ENCODE measurements around the gene HACL1. TPM values are rescaled to one million over a fixed set of nuclear protein-coding genes. Genes with fewer than 3 reads are reported as not detected.
"Not testable (repeated sequence)": the region's sequence is repeated elsewhere in the genome, so short reads cannot be mapped to it uniquely, and the experiment has no call there.

Gene HACL1
- total RNA-seq, 1 donor from 2014 or later: 19.3 TPM

GRCh38 chr3:15635121-15635661, 33.8 kb upstream of the HACL1 start:
- H3K9me3 Mint-ChIP-seq: no peaks in the 10 kb centered on the region
- intact Hi-C loops (cut with micrococcal nuclease): loop anchor here (5.0 to 10.0 kb wide), 3 partner anchors 33 to 610 kb away; partner anchors contain the start of genes BTD and HACL1
- H3K4me3 Mint-ChIP-seq: no peak overlapping the region
- no peak overlapping the region for H3K27ac Mint-ChIP-seq
- H3K36me3 Mint-ChIP-seq (ENCODE audit: low read depth): no peaks in the 10 kb centered on the region
- H3K27me3 Mint-ChIP-seq: no peaks in the 10 kb centered on the region
- peaks cover 48% of the 10 kb centered on the region for H3K4me1 Mint-ChIP-seq
- DNase-seq: no peak

- DNase-seq: no peak
- intact Hi-C loops (cut with micrococcal nuclease): loop anchor here (5.0 to 10.0 kb wide), 3 partner anchors 32 to 610 kb away; partner anchors contain the start of genes BTD and HACL1
- H3K27ac Mint-ChIP-seq: no peak overlapping the region
- H3K9me3 Mint-ChIP-seq: no peaks in the 10 kb centered on the region
- peaks cover 52% of the 10 kb centered on the region for H3K4me1 Mint-ChIP-seq
- no peaks in the 10 kb centered on the region for H3K36me3 Mint-ChIP-seq (ENCODE audit: low read depth)
- H3K4me3 Mint-ChIP-seq: no peak overlapping the region
- no peaks in the 10 kb centered on the region for H3K27me3 Mint-ChIP-seq
Observed at GRCh38 chr3:15634671-15635070, 33.3 kb upstream of the HACL1 start.

GRCh38 chr3:15633766-15634598, 32.6 kb upstream of the HACL1 start:
- H3K9me3 Mint-ChIP-seq: no peaks in the 10 kb centered on the region
- H3K4me1 Mint-ChIP-seq: peaks cover 55% of the 10 kb centered on the region
- H3K36me3 Mint-ChIP-seq (ENCODE audit: low read depth): no peaks in the 10 kb centered on the region
- no peak overlapping the region for H3K27ac Mint-ChIP-seq
- intact Hi-C loops (cut with micrococcal nuclease): loop anchor here (10.0 kb wide), 1 partner anchor 611 kb away; no protein-coding TSS in a partner anchor
- H3K27me3 Mint-ChIP-seq: no peaks in the 10 kb centered on the region
- no peak for DNase-seq
- no peak overlapping the region for H3K4me3 Mint-ChIP-seq

GRCh38 chr3:15633159-15633558, 31.8 kb upstream of the HACL1 start:
- no peak for DNase-seq
- Mint-ChIP-seq H3K4me1 (peaks cover 48% of the 10 kb centered on the region), H3K36me3 (ENCODE audit: low read depth) (no peaks in the 10 kb centered on the region), H3K4me3 (no peak overlapping the region), H3K9me3 (no peaks in the 10 kb centered on the region), H3K27ac (no peak overlapping the region), H3K27me3 (no peaks in the 10 kb centered on the region)
- intact Hi-C loops (cut with micrococcal nuclease): loop anchor here (10.0 kb wide), 1 partner anchor 612 kb away; no protein-coding TSS in a partner anchor

GRCh38 chr3:15632212-15632580, 30.8 kb upstream of the HACL1 start:
- H3K27me3 Mint-ChIP-seq: no peaks in the 10 kb centered on the region
- no peaks in the 10 kb centered on the region for H3K9me3 Mint-ChIP-seq
- H3K27ac Mint-ChIP-seq: no peak overlapping the region
- H3K36me3 Mint-ChIP-seq (ENCODE audit: low read depth): no peaks in the 10 kb centered on the region
- intact Hi-C loops (cut with micrococcal nuclease): loop anchor here (10.0 kb wide), 1 partner anchor 613 kb away; no protein-coding TSS in a partner anchor
- H3K4me3 Mint-ChIP-seq: no peak overlapping the region
- peaks cover 39% of the 10 kb centered on the region for H3K4me1 Mint-ChIP-seq
- no peak for DNase-seq

- Mint-ChIP-seq H3K27me3 (no peaks in the 10 kb centered on the region), H3K4me1 (peaks cover 33% of the 10 kb centered on the region)
- intact Hi-C loops (cut with micrococcal nuclease): loop anchor here (2.0 to 10.0 kb wide), 4 partner anchors 17 to 613 kb away; no protein-coding TSS in a partner anchor
Observed at GRCh38 chr3:15631426-15632211, 30.2 kb upstream of the HACL1 start.

GRCh38 chr3:15630646-15631350, 29.4 kb upstream of the HACL1 start:
- no peaks in the 10 kb centered on the region for H3K27me3 Mint-ChIP-seq
- no peak for DNase-seq
- H3K4me3 Mint-ChIP-seq: no peak overlapping the region
- H3K4me1 Mint-ChIP-seq: peaks cover 29% of the 10 kb centered on the region
- H3K36me3 Mint-ChIP-seq (ENCODE audit: low read depth): no peaks in the 10 kb centered on the region
- H3K27ac Mint-ChIP-seq: peak overlapping the region; percentile 40
- no peaks in the 10 kb centered on the region for H3K9me3 Mint-ChIP-seq
- intact Hi-C loops (cut with micrococcal nuclease): loop anchor here (1.0 to 10.0 kb wide), 8 partner anchors 18 to 614 kb away; no protein-coding TSS in a partner anchor

More at GRCh38 chr3:15631426-15632211, 30.2 kb upstream of the HACL1 start:
- DNase-seq: no peak
- Mint-ChIP-seq H3K9me3 (no peaks in the 10 kb centered on the region), H3K27ac (no peak overlapping the region), H3K4me3 (no peak overlapping the region), H3K36me3 (ENCODE audit: low read depth) (no peaks in the 10 kb centered on the region)

GRCh38 chr3:15629860-15630597, 28.7 kb upstream of the HACL1 start:
- Mint-ChIP-seq H3K4me1 (peaks cover 28% of the 10 kb centered on the region), H3K4me3 (peak overlapping the region; percentile 53), H3K27me3 (no peaks in the 10 kb centered on the region), H3K9me3 (no peaks in the 10 kb centered on the region), H3K27ac (peak overlapping the region; percentile 67), H3K36me3 (ENCODE audit: low read depth) (no peaks in the 10 kb centered on the region)
- intact Hi-C loops (cut with micrococcal nuclease): loop anchor here (1.0 to 10.0 kb wide), 8 partner anchors 19 to 615 kb away; no protein-coding TSS in a partner anchor
- DNase-seq: peak; percentile 92

- Mint-ChIP-seq H3K4me1 (peaks cover 39% of the 10 kb centered on the region), H3K4me3 (no peak overlapping the region), H3K27me3 (no peaks in the 10 kb centered on the region), H3K9me3 (no peaks in the 10 kb centered on the region), H3K27ac (no peak overlapping the region), H3K36me3 (ENCODE audit: low read depth) (peaks cover 4% of the 10 kb centered on the region)
- intact Hi-C loops (cut with micrococcal nuclease): no loop called here
- no peak for DNase-seq
Observed at GRCh38 chr3:15628967-15629366, 27.6 kb upstream of the HACL1 start.

- Mint-ChIP-seq H3K4me1 (peaks cover 18% of the 10 kb centered on the region), H3K36me3 (ENCODE audit: low read depth) (peaks cover 32% of the 10 kb centered on the region), H3K9me3 (peaks cover 27% of the 10 kb centered on the region), H3K4me3 (peak overlapping the region; percentile 9), H3K27ac (peak overlapping the region; percentile 60), H3K27me3 (no peaks in the 10 kb centered on the region)
- intact Hi-C loops (cut with micrococcal nuclease): no loop called here
- no peak for DNase-seq
Observed at GRCh38 chr3:15623535-15624440, 22.4 kb upstream of the HACL1 start.

- H3K4me3 Mint-ChIP-seq; intact Hi-C loops (cut with micrococcal nuclease); H3K27ac Mint-ChIP-seq; DNase-seq; H3K27me3 Mint-ChIP-seq: not testable (repeated sequence)
- H3K36me3 Mint-ChIP-seq (ENCODE audit: low read depth): peaks cover 31% of the 10 kb centered on the region
- peaks cover 15% of the 10 kb centered on the region for H3K4me1 Mint-ChIP-seq
- H3K9me3 Mint-ChIP-seq: peaks cover 31% of the 10 kb centered on the region
Observed at GRCh38 chr3:15619659-15620464, 18.5 kb upstream of the HACL1 start.
